Measurements from ENCODE around the gene AGMO. TPM values are rescaled to one million over a fixed set of nuclear protein-coding genes. Genes with fewer than 3 reads are reported as not detected.
A peak's percentile ranks its signal among the peaks of the same experiment; 100 is the strongest.

AGMO gene
- total and polyA plus RNA-seq, 7 donors = 0.16 to 0.42 (median 0.36) TPM; not detected in 4

DNA sequence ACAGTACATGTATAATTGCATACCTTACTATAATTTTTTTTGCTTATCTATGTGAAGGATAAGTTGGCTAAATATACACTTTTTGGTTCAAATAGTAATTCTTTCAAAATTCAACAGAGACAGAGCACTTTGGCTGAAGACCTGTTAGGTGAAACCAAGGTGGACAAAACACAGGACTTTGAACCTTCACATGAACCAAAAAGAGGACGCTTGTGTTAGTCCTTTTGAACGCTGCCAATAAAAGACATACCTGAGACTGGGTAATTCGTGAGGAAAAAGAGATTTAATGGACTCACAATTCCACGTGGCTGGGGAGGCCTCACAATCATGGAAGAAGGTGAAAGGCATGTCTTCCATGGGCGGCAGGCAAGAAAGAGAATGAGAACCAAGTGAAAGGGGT is 4.7 kb upstream of the AGMO start:
- TF ChIP-seq POLR2AphosphoS5 (IDR thresholded peaks at IDR 0.05) (no peak), EP300 (IDR thresholded peaks at IDR 0.05) (no peak), POLR2A (IDR thresholded peaks at IDR 0.05) (no peak), CTCF (IDR thresholded peaks at IDR 0.05) (no peak)
- Histone ChIP-seq H3K4me1 (peaks cover 0 to 10% (median under 1%) of the 10 kb centered on the region in 4 donors), H3K9me3 (no peaks in the 10 kb centered on the region), H3K4me3 (no peak overlapping the region), H3K27ac (no peak overlapping the region), H3K36me3 (no peaks in the 10 kb centered on the region), H3K27me3 (no peaks in the 10 kb centered on the region)
- DNase-seq = no peak
- intact Hi-C loops (cut with DNase I) = no loop called here
- WGBS, 2 donors = 85 to 86% methylated on average over 5 of the region's 5 CpGs

- WGBS, 2 donors = 80 to 81% methylated on average over 1 of the region's 1 CpG
- Histone ChIP-seq H3K27me3 (no peaks in the 10 kb centered on the region), H3K9me3 (no peaks in the 10 kb centered on the region), H3K4me1 (no peaks in the 10 kb centered on the region), H3K36me3 (no peaks in the 10 kb centered on the region), H3K4me3 (no peak overlapping the region), H3K27ac (peak overlapping the region; percentile 1 to 46 (median 22))
- no peak for TF ChIP-seq CTCF (IDR thresholded peaks at IDR 0.05)
- no peak for TF ChIP-seq POLR2AphosphoS5 (IDR thresholded peaks at IDR 0.05)
- no peak for TF ChIP-seq EP300 (IDR thresholded peaks at IDR 0.05)
- TF ChIP-seq POLR2A (IDR thresholded peaks at IDR 0.05) = no peak
- intact Hi-C loops (cut with DNase I) = no loop called here
- no peak for DNase-seq
Measured at GRCh38 chr7:15560968-15561367, 847 bp downstream of the AGMO start.

DNA sequence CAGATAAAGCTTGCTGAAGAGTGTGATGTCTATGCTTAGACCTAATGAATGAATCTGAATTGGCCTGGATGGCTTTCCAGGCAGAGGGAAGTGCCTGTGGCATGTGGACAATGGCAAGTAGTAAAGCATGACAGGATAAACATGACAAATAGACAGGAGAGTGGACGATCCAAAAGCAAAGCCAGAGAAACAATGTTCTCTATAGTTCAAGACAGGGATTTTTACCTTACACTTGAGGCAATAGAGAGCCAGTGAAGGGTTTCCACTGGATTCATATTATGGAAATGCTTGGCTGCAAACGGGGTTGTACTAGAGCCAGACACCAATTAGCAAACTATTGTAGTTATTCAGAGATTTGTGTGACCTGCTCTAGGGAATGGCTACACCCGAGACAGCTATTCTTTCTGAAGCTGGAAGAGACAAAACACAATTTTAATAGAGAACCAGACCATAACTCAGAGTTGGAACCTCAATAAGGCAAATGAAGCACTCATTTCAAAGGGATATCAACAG is 2.3 kb downstream of the AGMO start:
- DNase-seq = no peak
- H3K36me3 ChIP-seq = no peaks in the 10 kb centered on the region
- no peaks in the 10 kb centered on the region for H3K4me1 ChIP-seq
- intact Hi-C loops (cut with DNase I) = loop anchor here (10.0 kb wide), 1 partner anchor 125 kb away; the partner anchor contains the start of gene MEOX2
- H3K4me3 ChIP-seq = no peak overlapping the region
- 76 to 84% methylated on average over 3 of the region's 3 CpGs for WGBS, 2 donors
- H3K27me3 ChIP-seq = no peaks in the 10 kb centered on the region
- no peak for TF ChIP-seq POLR2AphosphoS5 (IDR thresholded peaks at IDR 0.05)
- no peak for TF ChIP-seq CTCF (IDR thresholded peaks at IDR 0.05)
- TF ChIP-seq EP300 (IDR thresholded peaks at IDR 0.05) = no peak
- no peak for TF ChIP-seq POLR2A (IDR thresholded peaks at IDR 0.05)
- no peaks in the 10 kb centered on the region for H3K9me3 ChIP-seq
- no peak overlapping the region for H3K27ac ChIP-seq

GRCh38 chr7:15558756-15559155 is 3.1 kb downstream of the AGMO start:
- no peak for DNase-seq
- WGBS, 2 donors = 84 to 91% methylated on average over 2 of the region's 2 CpGs
- H3K27me3 ChIP-seq = no peaks in the 10 kb centered on the region
- no peak overlapping the region for H3K27ac ChIP-seq
- H3K4me3 ChIP-seq = no peak overlapping the region
- H3K36me3 ChIP-seq = no peaks in the 10 kb centered on the region
- H3K4me1 ChIP-seq = no peaks in the 10 kb centered on the region
- TF ChIP-seq POLR2AphosphoS5 (IDR thresholded peaks at IDR 0.05) = no peak
- no peak for TF ChIP-seq EP300 (IDR thresholded peaks at IDR 0.05)
- TF ChIP-seq POLR2A (IDR thresholded peaks at IDR 0.05) = no peak
- TF ChIP-seq CTCF (IDR thresholded peaks at IDR 0.05) = no peak
- intact Hi-C loops (cut with DNase I) = loop anchor here (10.0 kb wide), 1 partner anchor 126 kb away; the partner anchor contains the start of gene MEOX2
- H3K9me3 ChIP-seq = no peaks in the 10 kb centered on the region

DNA sequence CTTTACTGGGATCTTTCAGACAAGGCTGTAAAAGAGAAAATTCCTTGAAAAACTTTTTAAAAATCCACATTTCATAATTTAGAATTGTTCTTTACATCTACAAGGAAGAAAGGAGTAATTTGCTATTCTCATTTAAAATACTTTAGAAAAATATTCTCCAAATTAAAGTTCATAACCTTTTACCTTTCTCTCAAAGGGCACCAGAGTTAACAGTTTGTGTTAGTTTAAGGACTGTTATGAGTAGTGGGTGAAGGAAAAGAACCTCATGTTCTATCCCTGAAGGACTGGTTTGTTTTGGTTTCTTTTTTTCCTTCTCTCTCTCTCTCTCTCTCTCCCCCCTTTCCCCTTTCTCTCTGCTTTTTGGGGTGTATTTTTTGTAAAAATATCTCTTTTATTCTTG is 4.1 kb downstream of the AGMO start:
- no peak overlapping the region for H3K27ac ChIP-seq
- TF ChIP-seq CTCF (IDR thresholded peaks at IDR 0.05) = no peak
- no peak for TF ChIP-seq POLR2AphosphoS5 (IDR thresholded peaks at IDR 0.05)
- no peak for TF ChIP-seq POLR2A (IDR thresholded peaks at IDR 0.05)
- TF ChIP-seq EP300 (IDR thresholded peaks at IDR 0.05) = no peak
- H3K9me3 ChIP-seq = no peaks in the 10 kb centered on the region
- intact Hi-C loops (cut with DNase I) = loop anchor here (10.0 kb wide), 1 partner anchor 127 kb away; the partner anchor contains the start of gene MEOX2
- H3K27me3 ChIP-seq = no peaks in the 10 kb centered on the region
- DNase-seq = no peak
- no peaks in the 10 kb centered on the region for H3K4me1 ChIP-seq
- H3K4me3 ChIP-seq = no peak overlapping the region
- H3K36me3 ChIP-seq = no peaks in the 10 kb centered on the region
